HepG2 (cell line): ENCODE results near the gene KIF2C. TPM values are rescaled to one million over a fixed set of nuclear protein-coding genes. Genes with fewer than 3 reads are reported as not detected.

Experiments used
- ATAC-seq: fragments of 200-7000 bp; cut with Tn5 transposase; 3 replicates; pipeline ENCODE4 v1.9.1; 2020; ENCODE audit warnings: mild to moderate bottlenecking, moderate library complexity
- BruUV-seq: library from RNA; stranded (reverse); fragments of 400-500 nt; replicated peaks from 2 replicates; lab custom pipeline; 2021; lab: Mats Ljungman, UMichigan
- CTCF ChIA-PET: fragments of 300-600 bp; formaldehyde crosslinking; extraction: SDS; loops from one replicate; lab custom pipeline; 2021; ENCODE audit warnings: low total read pairs, inconsistent platforms, low intra/inter-chr PET ratio; lab: Yijun Ruan, JAX
- POLR2A ChIA-PET: fragments of 350-600 bp; sonication (Branson Sonifier 250); formaldehyde crosslinking; loops from one replicate; lab custom pipeline; 2020; ENCODE audit warnings: antibody characterized with exemption, inconsistent platforms; lab: Yijun Ruan, JAX
- DNase-seq: peaks from one replicate; pipeline ENCODE4 v3.0.0-alpha.2; 2015; ENCODE audit warnings: low spot score
- FAIRE-seq: peaks from 3 replicates; lab custom pipeline; 2011; peaks lifted over from hg19 to GRCh38; lab: Jason Lieb, UNC
- H2AFZ ChIP-seq: one replicate; pipeline ENCODE4 v1.6.1; 2011; ENCODE audit warnings: low read length, inconsistent platforms
- H3K27ac ChIP-seq: fragments of 300-600 bp; 3 replicates; pipeline ENCODE4 v1.8.0; 2011; ENCODE audit warnings: mixed run types, mild to moderate bottlenecking, mixed read lengths, low read length, inconsistent platforms; ENCODE audit not compliant: insufficient read depth; ENCODE audit errors: extremely low read length
- H3K27me3 ChIP-seq, 2 experiments: fragments of 200-600 bp in 1 of 2; 2 replicates in 1 of 2; 3 replicates in 1 of 2; pipeline versions ENCODE4 v1.6.0 to v1.8.0; 2011; ENCODE audit warnings: low read length in 2 of 2, mild to moderate bottlenecking in 2 of 2, moderate library complexity in 2 of 2, inconsistent platforms in 1 of 2; ENCODE audit not compliant: insufficient read depth in 2 of 2, control insufficient read depth in 1 of 2
- H3K36me3 ChIP-seq, 2 experiments: fragments of 200-600 bp in 1 of 2; replicated peaks in 1 of 2; 2 replicates in 1 of 2; 3 replicates in 1 of 2; pipeline versions ENCODE4 v1.5.1 to v1.8.0; 2011; ENCODE audit warnings: low read length in 2 of 2, inconsistent platforms in 1 of 2; ENCODE audit not compliant: insufficient read depth in 2 of 2, control insufficient read depth in 1 of 2
- H3K4me1 ChIP-seq: 2 replicates; pipeline ENCODE4 v1.5.1; 2012; ENCODE audit warnings: low read length, inconsistent platforms; ENCODE audit not compliant: insufficient read depth
- H3K4me2 ChIP-seq: 2 replicates; pipeline ENCODE4 v1.6.0; 2011; ENCODE audit warnings: low read depth, low read length, inconsistent platforms
- H3K4me3 ChIP-seq, 3 experiments: fragments of 200-600 bp in 1 of 3; sonication (generic), shearing (Covaris generic) in 1 of 3; replicated peaks in 1 of 3; 2 replicates each; pipeline ENCODE4 v1.5.1; 2011 to 2016; ENCODE audit warnings: low read length in 3 of 3, inconsistent platforms in 2 of 3, low read depth in 2 of 3, mild to moderate bottlenecking in 2 of 3, control low read depth in 1 of 3, mixed read lengths in 1 of 3; ENCODE audit not compliant: insufficient read depth in 1 of 3
- H3K79me2 ChIP-seq: one replicate; pipeline ENCODE4 v1.6.1; 2011; ENCODE audit warnings: low read length, inconsistent platforms; ENCODE audit not compliant: insufficient read depth
- H3K9ac ChIP-seq: 2 replicates; pipeline ENCODE4 v1.6.0; 2011; ENCODE audit warnings: mild to moderate bottlenecking, low read depth, low read length, inconsistent platforms; ENCODE audit not compliant: insufficient read depth
- H3K9me3 ChIP-seq: 2 replicates; pipeline ENCODE4 v1.5.1; 2012; ENCODE audit warnings: mild to moderate bottlenecking, low read length
- H4K20me1 ChIP-seq: 2 replicates; pipeline ENCODE4 v1.6.0; 2011; ENCODE audit warnings: inconsistent platforms, mild to moderate bottlenecking, low read length, moderate library complexity; ENCODE audit not compliant: insufficient read depth
- NFE2L1 ChIP-seq: sonication (generic); formaldehyde crosslinking; IDR thresholded peaks from 2 replicates; pipeline ENCODE4 v1.4.0; 2020; ENCODE audit warnings: missing genetic modification reagents, mild to moderate bottlenecking, borderline replicate concordance
- RAD21 ChIP-seq: fragments of 450-650 bp; formaldehyde crosslinking; IDR thresholded peaks from 2 replicates; pipeline ENCODE4 v1.5.0; 2020; ENCODE audit warnings: mild to moderate bottlenecking
- SALL2 ChIP-seq: sonication (generic); formaldehyde crosslinking; IDR thresholded peaks from 2 replicates; pipeline ENCODE4 v1.8.1; 2023; ENCODE audit warnings: mild to moderate bottlenecking, missing genetic modification reagents, inconsistent platforms
- SP140L ChIP-seq: sonication (generic); formaldehyde crosslinking; IDR thresholded peaks from 2 replicates; pipeline ENCODE4 v1.4.0; 2020; ENCODE audit warnings: missing genetic modification reagents, borderline replicate concordance
- THAP11 ChIP-seq: IDR thresholded peaks from 2 replicates; pipeline ENCODE4 v1.6.1; 2016; ENCODE audit warnings: missing biosample characterization, missing genetic modification reagents
- ZMYM2 ChIP-seq: sonication (generic); formaldehyde crosslinking; IDR thresholded peaks from 2 replicates; pipeline ENCODE4 v1.8.0; 2022; ENCODE audit warnings: mild to moderate bottlenecking, missing genetic modification reagents
- ZNF274 ChIP-seq: sonication (generic); formaldehyde crosslinking; IDR thresholded peaks from 2 replicates; pipeline ENCODE4 v1.5.1; 2020; ENCODE audit warnings: mild to moderate bottlenecking, missing genetic modification reagents
- ZNF670 ChIP-seq: sonication (generic); formaldehyde crosslinking; IDR thresholded peaks from 2 replicates; pipeline ENCODE4 v1.8.0; 2022; ENCODE audit warnings: mild to moderate bottlenecking, missing genetic modification reagents, borderline replicate concordance
- ZNF747 ChIP-seq: sonication (generic); formaldehyde crosslinking; IDR thresholded peaks from 2 replicates; pipeline ENCODE4 v1.8.1; 2023; ENCODE audit warnings: missing genetic modification reagents, mild to moderate bottlenecking, borderline replicate concordance
- ZNF75D ChIP-seq: sonication (generic); formaldehyde crosslinking; IDR thresholded peaks from 2 replicates; pipeline ENCODE4 v1.8.1; 2023; ENCODE audit warnings: missing genetic modification reagents, mild to moderate bottlenecking, borderline replicate concordance
- WGBS: methylation state at CpG from one replicate; pipeline ENCODE4 v1.1.6; 2017; ENCODE audit warnings: low lambda C conversion rate; 5-methylcytosine and 5-hydroxymethylcytosine counted together
- in situ Hi-C: cut with HindIII; loops from 2 replicates; pipeline ENCODE4 v1.10.0; 2017; ENCODE audit warnings: low pct_unique_long_range_greater_than_20kb; ENCODE audit not compliant: extremely low pct_ligation_motif_present
- intact Hi-C: fragments of 100-400 bp; cut with micrococcal nuclease; formaldehyde crosslinking; loops from one replicate; pipeline ENCODE4 v1.10.0; 2022; ENCODE audit not compliant: unreplicated experiment
- polyA plus RNA-seq, 8 experiments: library from polyadenylated mRNA; depleted of rRNA in 3 of 8; stranded (reverse) in 7 of 8; unstranded in 1 of 8; fragments of >200 nt; fragmentation: Illumina TruSeq in 4 of 8; extraction: Trizol in 4 of 8; gene quantifications; 2 replicates each; pipeline versions ENCODE4 v1.2.1 to v1.2.3, GENCODE V29; 2011 to 2016; ENCODE audit warnings: low read depth in 4 of 8, missing spikeins in 1 of 8, mixed read lengths in 1 of 8; ENCODE audit not compliant: insufficient read depth in 1 of 8
- total RNA-seq, 5 experiments: library from RNA; depleted of rRNA; stranded (reverse); fragments of >200 nt; fragmentation: Illumina TruSeq; extraction: Trizol; gene quantifications; 2 replicates each; pipeline ENCODE4 v1.2.3, GENCODE V29; 2016; ENCODE audit warnings: low read depth in 1 of 5
- TF ChIP-seq, protein P1 (sequence below): sonication (generic); formaldehyde crosslinking; IDR thresholded peaks from 2 replicates; pipeline ENCODE4 v1.4.0; 2020; ENCODE audit warnings: missing genetic modification reagents
- TF ChIP-seq, protein P2 (sequence below): sonication (generic); formaldehyde crosslinking; IDR thresholded peaks from 2 replicates; pipeline ENCODE4 v1.4.0; 2020; ENCODE audit warnings: low read depth, mild to moderate bottlenecking, missing genetic modification reagents
- TF ChIP-seq, protein P3 (sequence below): sonication (generic); formaldehyde crosslinking; IDR thresholded peaks from 2 replicates; pipeline ENCODE4 v1.4.0; 2020; ENCODE audit warnings: missing genetic modification reagents
- TF ChIP-seq, protein P4 (sequence below): sonication (generic); formaldehyde crosslinking; IDR thresholded peaks from 2 replicates; pipeline ENCODE4 v1.8.1; 2023; ENCODE audit warnings: missing genetic modification reagents, mild to moderate bottlenecking, borderline replicate concordance
- TF ChIP-seq, protein P5 (sequence below): sonication (generic); formaldehyde crosslinking; IDR thresholded peaks from 2 replicates; pipeline ENCODE4 v1.8.1; 2023; ENCODE audit warnings: missing genetic modification reagents, inconsistent platforms, borderline replicate concordance

KIF2C gene
- total and polyA plus RNA-seq, 2 of the 13 experiments (the other 11 are each of a cell fraction or from before 2014, with no cell fraction given) = 29.7 to 53.7 TPM

DNA sequence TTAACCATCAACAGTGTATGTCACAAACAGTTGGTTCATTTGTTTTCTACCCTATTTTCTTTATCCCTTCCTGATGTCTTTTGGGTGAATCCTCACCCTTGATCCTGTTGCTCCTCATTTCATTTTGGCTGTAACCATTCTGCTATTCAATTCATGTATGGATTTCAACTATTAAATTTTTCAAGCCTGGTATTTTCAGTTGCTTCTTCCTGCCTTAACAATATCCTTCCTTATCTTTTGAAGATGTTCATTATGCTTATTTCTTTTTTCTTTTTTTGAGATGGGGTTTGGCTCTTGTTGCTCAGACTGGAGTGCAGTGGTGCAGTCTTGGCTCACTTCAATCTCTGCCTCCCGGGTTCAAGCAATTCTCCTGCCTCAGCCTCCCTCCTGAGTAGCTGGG lies 5.9 kb upstream of the KIF2C start:
- H3K4me3 ChIP-seq = no peak overlapping the region
- 41% methylated on average over 1 of the region's 1 CpG for WGBS
- H2AFZ ChIP-seq = no peak overlapping the region
- BruUV-seq = no TSS peak
- no peak overlapping the region for H3K4me2 ChIP-seq
- H3K9ac ChIP-seq = no peak overlapping the region
- H3K9me3 ChIP-seq = no peaks in the 10 kb centered on the region
- H3K79me2 ChIP-seq = no peaks in the 10 kb centered on the region
- no peaks in the 10 kb centered on the region; a peak in 2 of 5 replicates for H3K27me3 ChIP-seq
- no peaks in the 10 kb centered on the region for H3K36me3 ChIP-seq
- no peak for ATAC-seq
- ChIA-PET POLR2A (interaction anchor here (1.1 to 8.0 kb wide), 3 partner anchors 13 to 86 kb away, joined by 3 to 241 read pairs (median 4); no protein-coding TSS in a partner anchor), CTCF (no interaction called here)
- no peaks in the 10 kb centered on the region for H4K20me1 ChIP-seq
- in situ Hi-C loops = no loop called here
- no peak for FAIRE-seq
- intact Hi-C loops = loop anchor here (5.0 kb wide), 1 partner anchor 49 kb away; no protein-coding TSS in a partner anchor
- no peak overlapping the region for H3K27ac ChIP-seq
- no peak for DNase-seq
- peaks cover 50% of the 10 kb centered on the region for H3K4me1 ChIP-seq
- TF ChIP-seq RAD21 (CRISPR knock-in tag) (no peak), SP140L (CRISPR knock-in tag) (no peak), ZNF670 (no peak), ZNF75D (CRISPR knock-in tag) (no peak), ZMYM2 (no peak), NFE2L1 (no peak), THAP11 (CRISPR knock-in tag) (no peak), ZNF274 (CRISPR knock-in tag) (no peak), SALL2 (CRISPR knock-in tag) (no peak), ZNF747 (CRISPR knock-in tag) (no peak)
- TF ChIP-seq, protein P1, sequence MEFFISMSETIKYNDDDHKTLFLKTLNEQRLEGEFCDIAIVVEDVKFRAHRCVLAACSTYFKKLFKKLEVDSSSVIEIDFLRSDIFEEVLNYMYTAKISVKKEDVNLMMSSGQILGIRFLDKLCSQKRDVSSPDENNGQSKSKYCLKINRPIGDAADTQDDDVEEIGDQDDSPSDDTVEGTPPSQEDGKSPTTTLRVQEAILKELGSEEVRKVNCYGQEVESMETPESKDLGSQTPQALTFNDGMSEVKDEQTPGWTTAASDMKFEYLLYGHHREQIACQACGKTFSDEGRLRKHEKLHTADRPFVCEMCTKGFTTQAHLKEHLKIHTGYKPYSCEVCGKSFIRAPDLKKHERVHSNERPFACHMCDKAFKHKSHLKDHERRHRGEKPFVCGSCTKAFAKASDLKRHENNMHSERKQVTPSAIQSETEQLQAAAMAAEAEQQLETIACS (CRISPR knock-in tag) = no peak
- TF ChIP-seq, protein P2, sequence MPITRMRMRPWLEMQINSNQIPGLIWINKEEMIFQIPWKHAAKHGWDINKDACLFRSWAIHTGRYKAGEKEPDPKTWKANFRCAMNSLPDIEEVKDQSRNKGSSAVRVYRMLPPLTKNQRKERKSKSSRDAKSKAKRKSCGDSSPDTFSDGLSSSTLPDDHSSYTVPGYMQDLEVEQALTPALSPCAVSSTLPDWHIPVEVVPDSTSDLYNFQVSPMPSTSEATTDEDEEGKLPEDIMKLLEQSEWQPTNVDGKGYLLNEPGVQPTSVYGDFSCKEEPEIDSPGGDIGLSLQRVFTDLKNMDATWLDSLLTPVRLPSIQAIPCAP (CRISPR knock-in tag) = no peak
- TF ChIP-seq, protein P3, sequence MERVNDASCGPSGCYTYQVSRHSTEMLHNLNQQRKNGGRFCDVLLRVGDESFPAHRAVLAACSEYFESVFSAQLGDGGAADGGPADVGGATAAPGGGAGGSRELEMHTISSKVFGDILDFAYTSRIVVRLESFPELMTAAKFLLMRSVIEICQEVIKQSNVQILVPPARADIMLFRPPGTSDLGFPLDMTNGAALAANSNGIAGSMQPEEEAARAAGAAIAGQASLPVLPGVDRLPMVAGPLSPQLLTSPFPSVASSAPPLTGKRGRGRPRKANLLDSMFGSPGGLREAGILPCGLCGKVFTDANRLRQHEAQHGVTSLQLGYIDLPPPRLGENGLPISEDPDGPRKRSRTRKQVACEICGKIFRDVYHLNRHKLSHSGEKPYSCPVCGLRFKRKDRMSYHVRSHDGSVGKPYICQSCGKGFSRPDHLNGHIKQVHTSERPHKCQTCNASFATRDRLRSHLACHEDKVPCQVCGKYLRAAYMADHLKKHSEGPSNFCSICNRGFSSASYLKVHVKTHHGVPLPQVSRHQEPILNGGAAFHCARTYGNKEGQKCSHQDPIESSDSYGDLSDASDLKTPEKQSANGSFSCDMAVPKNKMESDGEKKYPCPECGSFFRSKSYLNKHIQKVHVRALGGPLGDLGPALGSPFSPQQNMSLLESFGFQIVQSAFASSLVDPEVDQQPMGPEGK (CRISPR knock-in tag) = no peak
- TF ChIP-seq, protein P4, sequence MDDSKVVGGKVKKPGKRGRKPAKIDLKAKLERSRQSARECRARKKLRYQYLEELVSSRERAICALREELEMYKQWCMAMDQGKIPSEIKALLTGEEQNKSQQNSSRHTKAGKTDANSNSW (CRISPR knock-in tag) = no peak
- TF ChIP-seq, protein P5, sequence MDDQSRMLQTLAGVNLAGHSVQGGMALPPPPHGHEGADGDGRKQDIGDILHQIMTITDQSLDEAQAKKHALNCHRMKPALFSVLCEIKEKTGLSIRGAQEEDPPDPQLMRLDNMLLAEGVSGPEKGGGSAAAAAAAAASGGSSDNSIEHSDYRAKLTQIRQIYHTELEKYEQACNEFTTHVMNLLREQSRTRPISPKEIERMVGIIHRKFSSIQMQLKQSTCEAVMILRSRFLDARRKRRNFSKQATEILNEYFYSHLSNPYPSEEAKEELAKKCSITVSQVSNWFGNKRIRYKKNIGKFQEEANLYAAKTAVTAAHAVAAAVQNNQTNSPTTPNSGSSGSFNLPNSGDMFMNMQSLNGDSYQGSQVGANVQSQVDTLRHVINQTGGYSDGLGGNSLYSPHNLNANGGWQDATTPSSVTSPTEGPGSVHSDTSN = no peak
